ENCODE data around the gene DEPDC4.

- TF ChIP-seq CTCF (IDR thresholded peaks at IDR 0.05; ENCODE audit: low read depth, low read length) (no peak), EZH2phosphoT487 (IDR thresholded peaks at IDR 0.05; ENCODE audit: low read depth) (no peak)
Measured at GRCh38 chr12:100219328-100220109, 47.4 kb downstream of the DEPDC4 start.

Data from OCI-LY3 (cell line).